Activated CD4-positive, alpha-beta T cell treated with anti-CD3 and anti-CD28 coated beads for 36 hours (primary cell): ENCODE measurements around the gene KIAA0753. TPM values are rescaled to one million over a fixed set of nuclear protein-coding genes. Genes with fewer than 3 reads are reported as not detected.

Source experiments
- ATAC-seq: fragments of 200-7000 bp; cut with Tn5 transposase; one replicate; pipeline ENCODE4 v1.10.0; 2021; ENCODE audit warnings: mild to moderate bottlenecking, moderate library complexity
- CTCF ChIA-PET: fragments of 350-600 bp; sonication (Branson Sonifier 250); formaldehyde crosslinking; loops from one replicate; lab custom pipeline; 2021; ENCODE audit warnings: antibody characterized with exemption; lab: Charles Lee
- POLR2A ChIA-PET: fragments of 350-600 bp; sonication (Branson Sonifier 250); formaldehyde crosslinking; loops from one replicate; lab custom pipeline; 2021; ENCODE audit warnings: antibody characterized with exemption, inconsistent platforms; lab: Charles Lee
- DNase-seq: peaks from one replicate; pipeline ENCODE4 v3.0.0-alpha.2; 2020
- H3K27ac Mint-ChIP-seq: one replicate; pipeline ENCODE4 v1.8.0; 2021; ENCODE audit warnings: mixed read lengths
- H3K27me3 Mint-ChIP-seq: one replicate; pipeline ENCODE4 v1.8.0; 2021; ENCODE audit warnings: mixed read lengths
- H3K36me3 Mint-ChIP-seq: one replicate; pipeline ENCODE4 v1.8.0; 2021; ENCODE audit warnings: low read depth, mixed read lengths
- H3K4me1 Mint-ChIP-seq: one replicate; pipeline ENCODE4 v1.8.0; 2021; ENCODE audit warnings: mixed read lengths
- H3K4me3 Mint-ChIP-seq: one replicate; pipeline ENCODE4 v1.8.0; 2021; ENCODE audit warnings: mild to moderate bottlenecking, moderate library complexity, mixed read lengths
- H3K9me3 Mint-ChIP-seq: one replicate; pipeline ENCODE4 v1.8.0; 2021; ENCODE audit warnings: low read depth, mixed read lengths
- intact Hi-C, 2 experiments: fragments of 100-400 bp; cut with DNase I in 1 of 2; cut with micrococcal nuclease in 1 of 2; formaldehyde crosslinking; loops; one replicate each; pipeline versions ENCODE4 v1.14.2 to v1.15.1; 2022 to 2024; cut with DNase I, micrococcal nuclease
- total RNA-seq, 2 experiments: library from RNA; stranded (reverse); gene quantifications; one replicate each; pipeline ENCODE4 v1.2.3, GENCODE V29; 2021

The KIAA0753 gene
- total RNA-seq, 2 experiments from 2014 or later = 17.1 to 24.9 TPM

- intact Hi-C loops = no loop called here
- no peak for ATAC-seq
- Mint-ChIP-seq H3K4me3 (no peak overlapping the region), H3K27ac (no peak overlapping the region), H3K9me3 (no peaks in the 10 kb centered on the region), H3K36me3 (no peaks in the 10 kb centered on the region), H3K27me3 (peaks cover 33% of the 10 kb centered on the region), H3K4me1 (peaks cover 6% of the 10 kb centered on the region)
- CTCF ChIA-PET = no interaction called here
- no peak for DNase-seq
- POLR2A ChIA-PET = no interaction called here
Measured at GRCh38 chr17:6554871-6555330, 85.6 kb downstream of the KIAA0753 start.

- H3K27ac Mint-ChIP-seq = no peak overlapping the region
- CTCF ChIA-PET = no interaction called here
- ATAC-seq (no peak), DNase-seq (no peak)
- peaks cover 6% of the 10 kb centered on the region for H3K4me1 Mint-ChIP-seq
- POLR2A ChIA-PET = no interaction called here
- H3K9me3 Mint-ChIP-seq = no peaks in the 10 kb centered on the region
- no peak overlapping the region for H3K4me3 Mint-ChIP-seq
- peaks cover 33% of the 10 kb centered on the region for H3K27me3 Mint-ChIP-seq
- no peaks in the 10 kb centered on the region for H3K36me3 Mint-ChIP-seq
- intact Hi-C loops = no loop called here
Measured at GRCh38 chr17:6554342-6554741, 86.2 kb downstream of the KIAA0753 start.

GRCh38 chr17:6551869-6552531 is 88.5 kb downstream of the KIAA0753 start:
- ATAC-seq (no peak), DNase-seq (no peak)
- POLR2A ChIA-PET = no interaction called here
- H3K9me3 Mint-ChIP-seq = no peaks in the 10 kb centered on the region
- peaks cover 19% of the 10 kb centered on the region for H3K4me1 Mint-ChIP-seq
- intact Hi-C loops = no loop called here
- H3K27me3 Mint-ChIP-seq = peaks cover 24% of the 10 kb centered on the region
- CTCF ChIA-PET = no interaction called here
- no peak overlapping the region for H3K27ac Mint-ChIP-seq
- H3K4me3 Mint-ChIP-seq = no peak overlapping the region
- H3K36me3 Mint-ChIP-seq = no peaks in the 10 kb centered on the region

GRCh38 chr17:6551356-6551755 is 89.2 kb downstream of the KIAA0753 start:
- no peaks in the 10 kb centered on the region for H3K9me3 Mint-ChIP-seq

GRCh38 chr17:6549384-6550036 is 91.0 kb downstream of the KIAA0753 start:
- Mint-ChIP-seq H3K4me3 (no peak overlapping the region), H3K4me1 (peaks cover 13% of the 10 kb centered on the region), H3K36me3 (no peaks in the 10 kb centered on the region), H3K27ac (peak overlapping the region; percentile 13), H3K9me3 (no peaks in the 10 kb centered on the region), H3K27me3 (peaks cover 9% of the 10 kb centered on the region)
- ChIA-PET CTCF (no interaction called here), POLR2A (no interaction called here)
- intact Hi-C loops = no loop called here
- ATAC-seq (no peak), DNase-seq (no peak)

More at GRCh38 chr17:6551356-6551755, 89.2 kb downstream of the KIAA0753 start:
- peaks cover 20% of the 10 kb centered on the region for H3K27me3 Mint-ChIP-seq
- intact Hi-C loops = no loop called here
- H3K36me3 Mint-ChIP-seq = no peaks in the 10 kb centered on the region
- ChIA-PET POLR2A (no interaction called here), CTCF (no interaction called here)
- DNase-seq = no peak
- H3K27ac Mint-ChIP-seq = no peak overlapping the region
- H3K4me1 Mint-ChIP-seq = peaks cover 19% of the 10 kb centered on the region
- no peak overlapping the region for H3K4me3 Mint-ChIP-seq
- no peak for ATAC-seq

GRCh38 chr17:6548578-6549330 is 91.8 kb downstream of the KIAA0753 start:
- DNase-seq (peak; percentile 67), ATAC-seq (peak; percentile 95)
- intact Hi-C loops = no loop called here
- ChIA-PET CTCF (interaction anchor here (0.6 to 0.7 kb wide), 2 partner anchors 138 to 1888 kb away, joined by 3 read pairs; no protein-coding TSS in a partner anchor), POLR2A (no interaction called here)
- Mint-ChIP-seq H3K4me1 (peaks cover 13% of the 10 kb centered on the region), H3K36me3 (no peaks in the 10 kb centered on the region), H3K27ac (peak overlapping the region; percentile 13), H3K9me3 (no peaks in the 10 kb centered on the region), H3K4me3 (no peak overlapping the region), H3K27me3 (peaks cover 2% of the 10 kb centered on the region)

- intact Hi-C loops = no loop called here
- H3K4me3 Mint-ChIP-seq = no peak overlapping the region
- no peak for ATAC-seq
- CTCF ChIA-PET = interaction anchor here (0.6 to 0.7 kb wide), 2 partner anchors 139 to 1887 kb away, joined by 3 read pairs; no protein-coding TSS in a partner anchor
- peaks cover 13% of the 10 kb centered on the region for H3K4me1 Mint-ChIP-seq
- no peak overlapping the region for H3K27ac Mint-ChIP-seq
- POLR2A ChIA-PET = no interaction called here
- H3K36me3 Mint-ChIP-seq = no peaks in the 10 kb centered on the region
- no peaks in the 10 kb centered on the region for H3K9me3 Mint-ChIP-seq
- no peak for DNase-seq
- H3K27me3 Mint-ChIP-seq = no peaks in the 10 kb centered on the region
Measured at GRCh38 chr17:6548034-6548433, 92.5 kb downstream of the KIAA0753 start.

GRCh38 chr17:6547336-6547735 is 93.2 kb downstream of the KIAA0753 start:
- Mint-ChIP-seq H3K4me1 (peaks cover 13% of the 10 kb centered on the region), H3K27me3 (no peaks in the 10 kb centered on the region), H3K4me3 (no peak overlapping the region), H3K27ac (no peak overlapping the region), H3K9me3 (no peaks in the 10 kb centered on the region), H3K36me3 (no peaks in the 10 kb centered on the region)
- intact Hi-C loops = no loop called here
- ATAC-seq = no peak
- ChIA-PET CTCF (no interaction called here), POLR2A (no interaction called here)
- DNase-seq = no peak

- H3K4me1 Mint-ChIP-seq = peaks cover 13% of the 10 kb centered on the region
- no peaks in the 10 kb centered on the region for H3K27me3 Mint-ChIP-seq
- ChIA-PET CTCF (no interaction called here), POLR2A (no interaction called here)
- intact Hi-C loops = no loop called here
- no peak overlapping the region for H3K27ac Mint-ChIP-seq
- H3K9me3 Mint-ChIP-seq = no peaks in the 10 kb centered on the region
- H3K36me3 Mint-ChIP-seq = no peaks in the 10 kb centered on the region
- ATAC-seq (no peak), DNase-seq (no peak)
- H3K4me3 Mint-ChIP-seq = no peak overlapping the region
Measured at GRCh38 chr17:6546069-6546718, 94.3 kb downstream of the KIAA0753 start.

GRCh38 chr17:6545291-6545690 is 95.2 kb downstream of the KIAA0753 start:
- DNase-seq = no peak
- Mint-ChIP-seq H3K27me3 (no peaks in the 10 kb centered on the region), H3K4me3 (no peak overlapping the region), H3K9me3 (no peaks in the 10 kb centered on the region), H3K36me3 (no peaks in the 10 kb centered on the region), H3K27ac (no peak overlapping the region), H3K4me1 (peaks cover 13% of the 10 kb centered on the region)
- intact Hi-C loops = no loop called here
- ChIA-PET CTCF (no interaction called here), POLR2A (no interaction called here)
- no peak for ATAC-seq

- Mint-ChIP-seq H3K4me1 (peaks cover 10% of the 10 kb centered on the region), H3K27me3 (no peaks in the 10 kb centered on the region), H3K4me3 (no peak overlapping the region), H3K27ac (no peak overlapping the region), H3K9me3 (peaks cover 2% of the 10 kb centered on the region), H3K36me3 (no peaks in the 10 kb centered on the region)
- ChIA-PET POLR2A (no interaction called here), CTCF (no interaction called here)
- intact Hi-C loops = no loop called here
- DNase-seq = no peak
- ATAC-seq = no peak
Measured at GRCh38 chr17:6544011-6544370, 96.5 kb downstream of the KIAA0753 start.
